GM13976 (cell line): ENCODE measurements around the gene SMPD3.

ENCODE experiments used
- DNase-seq: peaks from one replicate; pipeline ENCODE4 v3.0.0; 2012; ENCODE audit warnings: low spot score
- in situ Hi-C: fragments of 300-500 bp; cut with MboI; formaldehyde crosslinking; loops from one replicate; pipeline ENCODE4 v1.12.0; 2022; ENCODE audit warnings: low sequenced_read_pairs, mixed read lengths, inconsistent platforms; ENCODE audit not compliant: unreplicated experiment
- TF ChIP-seq, protein P1 (sequence below): IDR thresholded peaks from 2 replicates; pipeline ENCODE4 v1.5.1; 2012; ENCODE audit warnings: borderline replicate concordance, mild to moderate bottlenecking; ENCODE audit not compliant: insufficient read depth; ENCODE audit errors: extremely low read depth, missing control alignments, control extremely low read depth

SMPD3 gene

DNA sequence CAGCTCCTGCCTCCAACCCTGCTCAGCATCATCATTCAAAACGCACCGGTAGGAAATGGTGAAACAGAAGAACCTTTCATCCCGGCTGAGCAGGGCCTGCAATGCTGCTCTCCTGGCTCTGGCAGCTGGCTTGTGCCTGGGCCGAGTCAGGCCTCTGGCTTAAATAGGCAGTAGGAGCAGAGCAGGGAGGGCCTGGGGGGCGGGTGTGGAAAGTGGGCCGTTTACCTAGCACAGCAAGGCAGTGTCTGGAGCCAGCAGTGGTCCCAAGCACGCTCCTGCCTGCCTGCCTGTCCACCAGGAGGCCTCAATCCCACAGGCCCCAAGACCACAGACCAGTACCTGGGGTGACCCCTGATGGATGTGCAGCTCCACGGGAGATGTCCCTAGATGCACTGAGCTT, 59.3 kb downstream of the SMPD3 start:
- in situ Hi-C loops, result no loop called here
- TF ChIP-seq, protein P1, sequence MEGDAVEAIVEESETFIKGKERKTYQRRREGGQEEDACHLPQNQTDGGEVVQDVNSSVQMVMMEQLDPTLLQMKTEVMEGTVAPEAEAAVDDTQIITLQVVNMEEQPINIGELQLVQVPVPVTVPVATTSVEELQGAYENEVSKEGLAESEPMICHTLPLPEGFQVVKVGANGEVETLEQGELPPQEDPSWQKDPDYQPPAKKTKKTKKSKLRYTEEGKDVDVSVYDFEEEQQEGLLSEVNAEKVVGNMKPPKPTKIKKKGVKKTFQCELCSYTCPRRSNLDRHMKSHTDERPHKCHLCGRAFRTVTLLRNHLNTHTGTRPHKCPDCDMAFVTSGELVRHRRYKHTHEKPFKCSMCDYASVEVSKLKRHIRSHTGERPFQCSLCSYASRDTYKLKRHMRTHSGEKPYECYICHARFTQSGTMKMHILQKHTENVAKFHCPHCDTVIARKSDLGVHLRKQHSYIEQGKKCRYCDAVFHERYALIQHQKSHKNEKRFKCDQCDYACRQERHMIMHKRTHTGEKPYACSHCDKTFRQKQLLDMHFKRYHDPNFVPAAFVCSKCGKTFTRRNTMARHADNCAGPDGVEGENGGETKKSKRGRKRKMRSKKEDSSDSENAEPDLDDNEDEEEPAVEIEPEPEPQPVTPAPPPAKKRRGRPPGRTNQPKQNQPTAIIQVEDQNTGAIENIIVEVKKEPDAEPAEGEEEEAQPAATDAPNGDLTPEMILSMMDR, result no peak
- DNase-seq, result no peak

GRCh38 chr16:68388124-68388523, 60.2 kb downstream of the SMPD3 start:
- no peak for DNase-seq
- in situ Hi-C loops, result no loop called here
- TF ChIP-seq, protein P1, result no peak

DNA sequence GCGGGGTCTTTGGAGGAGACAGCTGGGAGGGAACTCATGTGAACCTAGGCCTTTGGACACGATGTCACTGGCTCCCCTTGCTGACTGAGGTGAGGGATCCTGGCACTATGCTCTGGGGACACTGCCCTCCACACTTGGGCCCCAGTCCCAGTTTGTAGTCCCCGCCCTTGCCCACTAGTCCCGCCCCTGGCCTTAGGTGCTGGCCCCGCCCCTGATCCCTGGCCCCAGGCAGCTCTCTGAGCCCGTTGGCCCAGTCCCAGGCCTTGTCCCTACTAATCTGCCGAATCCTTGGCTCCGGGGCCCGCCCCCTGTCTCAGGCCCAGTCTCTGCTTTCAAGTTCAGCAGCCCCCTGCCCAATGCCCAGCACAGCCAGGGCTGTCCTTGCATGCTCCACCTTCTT, 61.0 kb downstream of the SMPD3 start:
- in situ Hi-C loops, result no loop called here
- TF ChIP-seq, protein P1, result no peak
- DNase-seq, result no peak

DNA sequence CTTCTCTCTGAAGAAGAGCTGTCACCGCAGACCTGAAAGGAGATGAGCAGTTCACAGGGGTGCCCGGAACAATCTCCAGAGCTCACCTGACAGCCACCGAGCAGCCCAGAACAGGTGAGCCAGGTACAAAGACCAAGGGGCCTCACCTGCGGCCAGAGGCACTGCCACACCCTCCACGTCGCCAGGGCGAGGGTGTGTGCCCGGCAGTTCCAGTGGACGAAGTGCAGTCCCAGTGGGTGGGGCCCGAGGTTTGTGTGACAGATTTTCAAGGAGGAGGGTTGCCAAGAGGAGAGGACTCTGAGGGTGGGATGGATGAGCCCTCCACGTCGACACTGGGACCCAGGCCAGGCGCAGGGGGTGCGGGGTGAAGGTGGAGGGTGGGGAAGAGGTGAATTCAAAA, 61.7 kb downstream of the SMPD3 start:
- TF ChIP-seq, protein P1, result no peak
- no peak for DNase-seq
- in situ Hi-C loops, result no loop called here

GRCh38 chr16:68385371-68385770, 62.9 kb downstream of the SMPD3 start:
- in situ Hi-C loops, result no loop called here
- TF ChIP-seq, protein P1, result no peak
- no peak for DNase-seq

- TF ChIP-seq, protein P1, result no peak
- peak; percentile 50 for DNase-seq
- in situ Hi-C loops, result no loop called here
These were observed 63.8 kb downstream of the SMPD3 start for GRCh38 chr16:68384288-68385161.

DNA sequence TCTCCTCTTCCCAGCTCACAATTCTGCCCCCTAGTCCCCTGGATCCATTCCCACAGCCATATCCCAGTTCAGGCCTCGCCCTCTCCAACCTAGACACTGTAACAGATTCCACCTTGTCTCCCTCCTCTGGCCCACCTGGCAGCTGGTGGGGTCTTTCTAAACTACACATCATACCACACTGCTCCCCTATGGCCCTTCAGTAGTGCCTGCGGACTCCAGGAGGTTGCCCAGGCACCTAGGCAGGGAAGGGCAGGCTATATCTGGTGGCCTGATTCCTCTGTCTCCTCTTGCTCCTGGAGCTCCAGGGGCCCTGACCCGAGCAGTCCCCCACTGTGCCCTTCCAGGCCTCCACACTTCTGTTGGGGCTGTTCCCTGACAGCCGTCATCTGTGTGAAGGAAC, 64.5 kb downstream of the SMPD3 start:
- in situ Hi-C loops, result no loop called here
- TF ChIP-seq, protein P1, result no peak
- DNase-seq, result no peak
